Subcutaneous adipose tissue (tissue), 4 donors: ENCODE measurements around the gene GMDS. TPM values are rescaled to one million over a fixed set of nuclear protein-coding genes. Genes with fewer than 3 reads are reported as not detected.

ENCODE experiments used
- total RNA-seq, 4 donors: library from RNA; depleted of rRNA; stranded (reverse); fragments of >200 nt; gene quantifications; one replicate each; pipeline ENCODE4 v1.1.0, GENCODE V29; 2016
- TF ChIP-seq, protein P1 (sequence below): fragments of 450-650 bp; IDR thresholded peaks from one replicate; pipeline ENCODE4 v1.5.1; 2016; ENCODE audit warnings: low read depth, mild to moderate bottlenecking, control low read depth, antibody characterized with exemption, moderate library complexity

The GMDS gene
- total RNA-seq, 4 donors from 2014 or later: 10.1 to 17.3 (median 13.9) TPM

DNA sequence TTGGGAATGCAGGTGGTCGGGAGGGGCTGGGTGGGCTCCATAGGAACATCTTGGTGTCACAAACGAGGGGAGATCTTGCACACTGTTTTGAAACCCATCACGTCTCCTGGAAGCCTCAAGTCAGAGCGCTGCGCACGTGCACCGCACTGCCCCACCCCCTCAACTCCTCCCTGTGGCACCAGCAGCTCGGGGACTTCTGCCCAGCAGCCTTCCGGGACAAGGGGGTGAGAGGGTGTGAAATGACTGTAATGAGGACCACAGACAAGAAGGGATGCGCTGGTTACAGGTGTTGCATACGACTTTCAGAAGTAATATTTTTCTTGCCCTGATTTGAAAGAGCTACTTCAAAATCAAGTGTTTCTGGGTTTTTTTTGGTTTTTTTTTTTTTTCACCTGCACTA lies 575.4 kb downstream of the GMDS start:
- TF ChIP-seq, protein P1, sequence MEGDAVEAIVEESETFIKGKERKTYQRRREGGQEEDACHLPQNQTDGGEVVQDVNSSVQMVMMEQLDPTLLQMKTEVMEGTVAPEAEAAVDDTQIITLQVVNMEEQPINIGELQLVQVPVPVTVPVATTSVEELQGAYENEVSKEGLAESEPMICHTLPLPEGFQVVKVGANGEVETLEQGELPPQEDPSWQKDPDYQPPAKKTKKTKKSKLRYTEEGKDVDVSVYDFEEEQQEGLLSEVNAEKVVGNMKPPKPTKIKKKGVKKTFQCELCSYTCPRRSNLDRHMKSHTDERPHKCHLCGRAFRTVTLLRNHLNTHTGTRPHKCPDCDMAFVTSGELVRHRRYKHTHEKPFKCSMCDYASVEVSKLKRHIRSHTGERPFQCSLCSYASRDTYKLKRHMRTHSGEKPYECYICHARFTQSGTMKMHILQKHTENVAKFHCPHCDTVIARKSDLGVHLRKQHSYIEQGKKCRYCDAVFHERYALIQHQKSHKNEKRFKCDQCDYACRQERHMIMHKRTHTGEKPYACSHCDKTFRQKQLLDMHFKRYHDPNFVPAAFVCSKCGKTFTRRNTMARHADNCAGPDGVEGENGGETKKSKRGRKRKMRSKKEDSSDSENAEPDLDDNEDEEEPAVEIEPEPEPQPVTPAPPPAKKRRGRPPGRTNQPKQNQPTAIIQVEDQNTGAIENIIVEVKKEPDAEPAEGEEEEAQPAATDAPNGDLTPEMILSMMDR: no peak

DNA sequence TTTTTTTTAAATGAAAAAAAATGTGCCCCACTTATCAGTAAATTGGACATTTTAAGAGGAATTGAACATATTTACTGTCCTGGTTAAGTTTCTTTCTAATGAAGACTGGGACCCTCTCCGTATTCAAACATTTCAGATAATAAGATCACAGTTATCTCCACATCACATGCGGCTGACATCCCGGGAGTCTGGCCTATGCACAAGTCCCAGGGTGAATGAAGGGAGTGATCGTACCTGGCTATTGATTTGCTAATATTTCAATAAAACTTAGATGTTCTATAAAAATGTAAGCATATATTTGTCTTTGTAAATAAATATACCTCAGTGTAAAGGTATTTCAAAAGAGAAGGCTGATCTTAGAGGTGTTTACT lies 577.6 kb downstream of the GMDS start:
- TF ChIP-seq, protein P1: no peak

DNA sequence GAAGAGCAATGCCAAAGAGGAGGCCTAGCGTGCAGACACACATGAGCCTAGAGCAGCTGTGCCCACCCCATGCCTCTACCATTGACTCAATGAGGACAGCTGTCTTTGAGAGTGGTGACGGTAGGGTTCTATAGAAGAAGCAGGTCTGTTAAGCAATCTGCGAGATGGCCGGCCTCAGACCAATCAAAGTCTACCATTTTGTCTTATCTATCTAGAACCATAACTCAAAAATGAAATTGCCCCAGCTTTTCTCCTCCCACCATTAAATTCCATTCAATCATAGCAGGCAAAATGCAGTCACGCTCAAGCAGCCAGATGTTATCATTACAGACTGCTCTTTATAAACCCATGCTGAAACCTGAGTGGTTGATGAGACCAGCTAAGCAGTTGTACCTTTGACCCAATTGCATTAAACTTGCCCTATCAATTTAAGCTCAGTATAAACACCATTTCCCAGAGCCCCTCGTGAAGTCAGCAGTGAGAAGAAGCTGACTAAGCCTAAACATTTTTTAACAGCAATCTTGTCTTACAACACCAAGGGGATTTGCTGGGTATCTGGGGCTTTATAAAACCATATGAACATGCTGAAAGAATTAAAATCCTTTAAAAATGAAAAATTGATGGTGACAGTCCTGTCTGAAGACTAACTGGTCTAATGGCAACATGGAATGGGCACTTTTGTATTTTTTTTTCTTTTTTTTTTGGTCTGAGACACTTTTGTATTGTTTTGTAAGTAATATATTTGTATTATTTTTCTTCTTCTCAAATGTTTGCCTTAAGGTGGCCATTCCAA lies 578.2 kb downstream of the GMDS start:
- TF ChIP-seq, protein P1: no peak

DNA sequence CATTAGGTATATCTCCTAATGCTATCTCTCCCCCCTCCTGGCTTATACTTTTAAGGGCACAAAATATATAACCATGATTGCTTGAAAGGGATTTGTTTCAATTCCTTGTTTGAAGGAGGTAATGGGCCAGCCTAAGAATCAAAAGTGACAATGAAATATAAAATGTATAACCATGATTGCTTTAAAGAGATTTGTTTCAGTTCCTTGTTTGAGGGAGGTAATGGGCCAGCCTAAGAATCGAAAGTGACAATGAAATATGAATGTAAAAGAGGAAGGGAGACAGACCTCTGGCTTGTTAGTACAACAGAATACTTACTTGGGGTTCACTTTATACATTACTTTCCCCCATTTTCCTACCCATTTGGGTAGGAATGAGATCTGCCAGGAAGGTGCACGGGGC lies 580.2 kb downstream of the GMDS start:
- TF ChIP-seq, protein P1: no peak

DNA sequence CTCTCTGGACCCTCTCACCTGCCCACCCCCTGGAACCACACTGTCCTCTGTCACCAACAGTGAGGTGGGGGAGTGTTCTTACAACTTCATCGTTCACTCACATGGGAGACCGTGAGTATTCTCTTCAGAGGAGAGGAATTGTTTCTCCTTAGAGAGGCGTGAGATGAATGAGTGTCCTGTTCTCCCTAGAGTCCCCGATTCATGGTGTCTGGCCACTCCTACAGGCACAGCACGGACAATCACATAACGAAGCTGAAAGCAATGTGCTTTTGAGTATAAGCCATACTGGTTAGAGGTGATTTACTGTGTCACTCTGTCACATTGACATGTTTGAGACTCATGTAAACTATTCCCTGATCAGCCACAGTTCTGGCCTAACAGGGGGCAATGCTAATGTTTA lies 581.1 kb downstream of the GMDS start:
- TF ChIP-seq, protein P1: no peak

DNA sequence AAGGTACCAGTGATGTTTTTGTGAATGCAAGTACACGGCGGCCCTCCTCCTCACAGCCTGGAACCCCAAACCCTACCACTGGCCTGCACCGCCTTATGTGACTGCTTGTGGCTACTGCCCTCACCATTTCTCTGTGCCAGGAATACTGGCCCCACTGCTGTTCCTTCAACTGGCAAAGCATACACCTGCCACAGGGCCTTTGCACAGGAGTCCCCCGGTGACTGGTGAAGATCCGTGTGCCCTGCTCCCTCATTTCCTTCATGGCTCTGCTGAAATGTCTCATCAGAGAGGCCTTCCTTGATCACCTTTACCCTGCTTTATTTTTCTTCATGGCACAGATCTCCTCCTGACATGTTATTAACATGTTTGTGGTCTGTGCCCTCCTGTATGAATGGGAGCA lies 581.9 kb downstream of the GMDS start:
- TF ChIP-seq, protein P1: no peak

DNA sequence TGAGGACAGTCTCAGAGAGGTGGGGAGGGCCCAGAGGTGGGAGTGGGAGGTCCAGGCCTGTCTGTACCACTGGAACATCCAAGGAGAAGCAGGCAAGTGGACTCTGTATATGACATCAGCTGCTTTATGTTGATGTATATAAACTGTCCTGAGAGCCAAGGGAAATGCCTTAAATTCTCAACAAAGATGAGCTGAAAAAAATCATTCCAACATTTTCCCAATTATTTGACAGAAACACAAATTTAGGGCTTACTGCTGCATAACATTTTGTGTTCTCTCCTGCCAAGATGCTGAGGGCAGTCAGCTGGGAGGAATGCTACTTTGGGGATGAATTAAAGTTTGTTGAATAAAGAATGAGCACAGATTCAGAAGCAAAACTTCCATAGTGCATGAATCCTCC lies 582.9 kb downstream of the GMDS start:
- TF ChIP-seq, protein P1: no peak
